Neural progenitor cell (in vitro differentiated cells): ENCODE data around the gene ARL5B.

Experiments used
- EZH2 ChIP-seq: fragments of 200-600 bp; sonication (generic); IDR thresholded peaks from 2 replicates; pipeline ENCODE4 v1.6.1; 2017; ENCODE audit warnings: antibody characterized with exemption, mild to moderate bottlenecking, moderate library complexity
- EZH2phosphoT487 ChIP-seq: fragments of 200-600 bp; sonication (generic); IDR thresholded peaks from 2 replicates; pipeline ENCODE4 v1.6.1; 2017; ENCODE audit warnings: antibody characterized with exemption
- TF ChIP-seq, protein P1 (sequence below): fragments of 200-600 bp; sonication (generic); IDR thresholded peaks from 2 replicates; pipeline ENCODE4 v1.5.1; 2017; ENCODE audit warnings: antibody characterized with exemption, mild to moderate bottlenecking

- TF ChIP-seq, protein P1, sequence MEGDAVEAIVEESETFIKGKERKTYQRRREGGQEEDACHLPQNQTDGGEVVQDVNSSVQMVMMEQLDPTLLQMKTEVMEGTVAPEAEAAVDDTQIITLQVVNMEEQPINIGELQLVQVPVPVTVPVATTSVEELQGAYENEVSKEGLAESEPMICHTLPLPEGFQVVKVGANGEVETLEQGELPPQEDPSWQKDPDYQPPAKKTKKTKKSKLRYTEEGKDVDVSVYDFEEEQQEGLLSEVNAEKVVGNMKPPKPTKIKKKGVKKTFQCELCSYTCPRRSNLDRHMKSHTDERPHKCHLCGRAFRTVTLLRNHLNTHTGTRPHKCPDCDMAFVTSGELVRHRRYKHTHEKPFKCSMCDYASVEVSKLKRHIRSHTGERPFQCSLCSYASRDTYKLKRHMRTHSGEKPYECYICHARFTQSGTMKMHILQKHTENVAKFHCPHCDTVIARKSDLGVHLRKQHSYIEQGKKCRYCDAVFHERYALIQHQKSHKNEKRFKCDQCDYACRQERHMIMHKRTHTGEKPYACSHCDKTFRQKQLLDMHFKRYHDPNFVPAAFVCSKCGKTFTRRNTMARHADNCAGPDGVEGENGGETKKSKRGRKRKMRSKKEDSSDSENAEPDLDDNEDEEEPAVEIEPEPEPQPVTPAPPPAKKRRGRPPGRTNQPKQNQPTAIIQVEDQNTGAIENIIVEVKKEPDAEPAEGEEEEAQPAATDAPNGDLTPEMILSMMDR = no peak
- TF ChIP-seq EZH2 (no peak), EZH2phosphoT487 (no peak)
Observed at GRCh38 chr10:18690541-18690940, 31.3 kb downstream of the ARL5B start.
